ENCODE results near the gene MGME1. TPM values are rescaled to one million over a fixed set of nuclear protein-coding genes. Genes with fewer than 3 reads are reported as not detected.

Gene MGME1
- total and polyA plus RNA-seq, 2 of the 13 experiments (the other 11 are each of a cell fraction or from before 2014, with no cell fraction given) = 36.7 to 66.6 TPM

DNA sequence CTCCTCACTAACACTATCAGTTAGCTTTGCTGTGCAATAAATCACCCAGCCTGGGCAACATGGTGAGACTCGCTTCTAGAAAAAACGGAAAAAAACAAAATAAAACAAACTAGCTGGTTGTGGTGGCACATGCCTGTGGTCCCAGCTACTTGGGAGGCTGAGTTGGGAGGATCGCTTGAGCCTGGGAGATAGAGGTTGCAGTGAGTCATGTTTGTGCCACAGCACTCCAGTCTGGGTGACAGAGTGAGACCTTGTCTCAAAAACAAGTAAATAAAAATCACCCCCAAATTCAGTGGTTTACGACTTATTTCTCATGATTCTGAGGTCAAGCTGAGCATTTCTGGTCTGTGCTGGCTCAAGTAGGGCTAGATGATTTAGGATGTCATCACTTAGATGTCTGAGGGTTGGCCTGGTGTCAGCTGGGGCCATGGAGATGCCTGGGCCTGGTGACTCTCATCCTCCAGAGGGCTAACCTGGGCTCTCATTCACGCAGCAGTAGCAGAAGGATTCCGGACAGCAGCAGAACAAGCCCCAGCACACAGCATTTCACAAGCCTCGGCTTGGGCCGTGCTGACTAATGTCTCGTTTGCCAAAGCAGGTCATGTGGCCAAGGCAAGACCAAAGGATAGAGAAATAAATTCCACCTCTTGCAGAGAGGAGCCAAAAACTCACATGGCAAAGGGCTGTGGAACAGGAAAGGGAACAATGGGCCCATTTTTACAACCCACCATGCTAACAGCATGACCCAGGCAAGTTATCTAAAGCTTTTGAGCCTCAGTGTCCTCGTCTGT lies 32.5 kb downstream of the MGME1 start (continued):
- TF ChIP-seq, protein P1, sequence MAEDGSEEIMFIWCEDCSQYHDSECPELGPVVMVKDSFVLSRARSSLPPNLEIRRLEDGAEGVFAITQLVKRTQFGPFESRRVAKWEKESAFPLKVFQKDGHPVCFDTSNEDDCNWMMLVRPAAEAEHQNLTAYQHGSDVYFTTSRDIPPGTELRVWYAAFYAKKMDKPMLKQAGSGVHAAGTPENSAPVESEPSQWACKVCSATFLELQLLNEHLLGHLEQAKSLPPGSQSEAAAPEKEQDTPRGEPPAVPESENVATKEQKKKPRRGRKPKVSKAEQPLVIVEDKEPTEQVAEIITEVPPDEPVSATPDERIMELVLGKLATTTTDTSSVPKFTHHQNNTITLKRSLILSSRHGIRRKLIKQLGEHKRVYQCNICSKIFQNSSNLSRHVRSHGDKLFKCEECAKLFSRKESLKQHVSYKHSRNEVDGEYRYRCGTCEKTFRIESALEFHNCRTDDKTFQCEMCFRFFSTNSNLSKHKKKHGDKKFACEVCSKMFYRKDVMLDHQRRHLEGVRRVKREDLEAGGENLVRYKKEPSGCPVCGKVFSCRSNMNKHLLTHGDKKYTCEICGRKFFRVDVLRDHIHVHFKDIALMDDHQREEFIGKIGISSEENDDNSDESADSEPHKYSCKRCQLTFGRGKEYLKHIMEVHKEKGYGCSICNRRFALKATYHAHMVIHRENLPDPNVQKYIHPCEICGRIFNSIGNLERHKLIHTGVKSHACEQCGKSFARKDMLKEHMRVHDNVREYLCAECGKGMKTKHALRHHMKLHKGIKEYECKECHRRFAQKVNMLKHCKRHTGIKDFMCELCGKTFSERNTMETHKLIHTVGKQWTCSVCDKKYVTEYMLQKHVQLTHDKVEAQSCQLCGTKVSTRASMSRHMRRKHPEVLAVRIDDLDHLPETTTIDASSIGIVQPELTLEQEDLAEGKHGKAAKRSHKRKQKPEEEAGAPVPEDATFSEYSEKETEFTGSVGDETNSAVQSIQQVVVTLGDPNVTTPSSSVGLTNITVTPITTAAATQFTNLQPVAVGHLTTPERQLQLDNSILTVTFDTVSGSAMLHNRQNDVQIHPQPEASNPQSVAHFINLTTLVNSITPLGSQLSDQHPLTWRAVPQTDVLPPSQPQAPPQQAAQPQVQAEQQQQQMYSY (CRISPR knock-in tag; IDR thresholded peaks at IDR 0.05) = no peak
- TF ChIP-seq SAP130 (CRISPR knock-in tag; IDR thresholded peaks at IDR 0.05; ENCODE audit: low read depth) = peak; percentile 78
- no peak for TF ChIP-seq PITX1 (CRISPR knock-in tag; IDR thresholded peaks at IDR 0.05)
- TF ChIP-seq ZNF672 (CRISPR knock-in tag; IDR thresholded peaks at IDR 0.05) = no peak
- TF ChIP-seq, protein P2, sequence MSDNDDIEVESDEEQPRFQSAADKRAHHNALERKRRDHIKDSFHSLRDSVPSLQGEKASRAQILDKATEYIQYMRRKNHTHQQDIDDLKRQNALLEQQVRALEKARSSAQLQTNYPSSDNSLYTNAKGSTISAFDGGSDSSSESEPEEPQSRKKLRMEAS (IDR thresholded peaks at IDR 0.05) = peak; percentile 67
- TF ChIP-seq SNRNP70 (IDR thresholded peaks at IDR 0.05; ENCODE audit: low read depth, low read length) = no peak
- TF ChIP-seq, protein P3, sequence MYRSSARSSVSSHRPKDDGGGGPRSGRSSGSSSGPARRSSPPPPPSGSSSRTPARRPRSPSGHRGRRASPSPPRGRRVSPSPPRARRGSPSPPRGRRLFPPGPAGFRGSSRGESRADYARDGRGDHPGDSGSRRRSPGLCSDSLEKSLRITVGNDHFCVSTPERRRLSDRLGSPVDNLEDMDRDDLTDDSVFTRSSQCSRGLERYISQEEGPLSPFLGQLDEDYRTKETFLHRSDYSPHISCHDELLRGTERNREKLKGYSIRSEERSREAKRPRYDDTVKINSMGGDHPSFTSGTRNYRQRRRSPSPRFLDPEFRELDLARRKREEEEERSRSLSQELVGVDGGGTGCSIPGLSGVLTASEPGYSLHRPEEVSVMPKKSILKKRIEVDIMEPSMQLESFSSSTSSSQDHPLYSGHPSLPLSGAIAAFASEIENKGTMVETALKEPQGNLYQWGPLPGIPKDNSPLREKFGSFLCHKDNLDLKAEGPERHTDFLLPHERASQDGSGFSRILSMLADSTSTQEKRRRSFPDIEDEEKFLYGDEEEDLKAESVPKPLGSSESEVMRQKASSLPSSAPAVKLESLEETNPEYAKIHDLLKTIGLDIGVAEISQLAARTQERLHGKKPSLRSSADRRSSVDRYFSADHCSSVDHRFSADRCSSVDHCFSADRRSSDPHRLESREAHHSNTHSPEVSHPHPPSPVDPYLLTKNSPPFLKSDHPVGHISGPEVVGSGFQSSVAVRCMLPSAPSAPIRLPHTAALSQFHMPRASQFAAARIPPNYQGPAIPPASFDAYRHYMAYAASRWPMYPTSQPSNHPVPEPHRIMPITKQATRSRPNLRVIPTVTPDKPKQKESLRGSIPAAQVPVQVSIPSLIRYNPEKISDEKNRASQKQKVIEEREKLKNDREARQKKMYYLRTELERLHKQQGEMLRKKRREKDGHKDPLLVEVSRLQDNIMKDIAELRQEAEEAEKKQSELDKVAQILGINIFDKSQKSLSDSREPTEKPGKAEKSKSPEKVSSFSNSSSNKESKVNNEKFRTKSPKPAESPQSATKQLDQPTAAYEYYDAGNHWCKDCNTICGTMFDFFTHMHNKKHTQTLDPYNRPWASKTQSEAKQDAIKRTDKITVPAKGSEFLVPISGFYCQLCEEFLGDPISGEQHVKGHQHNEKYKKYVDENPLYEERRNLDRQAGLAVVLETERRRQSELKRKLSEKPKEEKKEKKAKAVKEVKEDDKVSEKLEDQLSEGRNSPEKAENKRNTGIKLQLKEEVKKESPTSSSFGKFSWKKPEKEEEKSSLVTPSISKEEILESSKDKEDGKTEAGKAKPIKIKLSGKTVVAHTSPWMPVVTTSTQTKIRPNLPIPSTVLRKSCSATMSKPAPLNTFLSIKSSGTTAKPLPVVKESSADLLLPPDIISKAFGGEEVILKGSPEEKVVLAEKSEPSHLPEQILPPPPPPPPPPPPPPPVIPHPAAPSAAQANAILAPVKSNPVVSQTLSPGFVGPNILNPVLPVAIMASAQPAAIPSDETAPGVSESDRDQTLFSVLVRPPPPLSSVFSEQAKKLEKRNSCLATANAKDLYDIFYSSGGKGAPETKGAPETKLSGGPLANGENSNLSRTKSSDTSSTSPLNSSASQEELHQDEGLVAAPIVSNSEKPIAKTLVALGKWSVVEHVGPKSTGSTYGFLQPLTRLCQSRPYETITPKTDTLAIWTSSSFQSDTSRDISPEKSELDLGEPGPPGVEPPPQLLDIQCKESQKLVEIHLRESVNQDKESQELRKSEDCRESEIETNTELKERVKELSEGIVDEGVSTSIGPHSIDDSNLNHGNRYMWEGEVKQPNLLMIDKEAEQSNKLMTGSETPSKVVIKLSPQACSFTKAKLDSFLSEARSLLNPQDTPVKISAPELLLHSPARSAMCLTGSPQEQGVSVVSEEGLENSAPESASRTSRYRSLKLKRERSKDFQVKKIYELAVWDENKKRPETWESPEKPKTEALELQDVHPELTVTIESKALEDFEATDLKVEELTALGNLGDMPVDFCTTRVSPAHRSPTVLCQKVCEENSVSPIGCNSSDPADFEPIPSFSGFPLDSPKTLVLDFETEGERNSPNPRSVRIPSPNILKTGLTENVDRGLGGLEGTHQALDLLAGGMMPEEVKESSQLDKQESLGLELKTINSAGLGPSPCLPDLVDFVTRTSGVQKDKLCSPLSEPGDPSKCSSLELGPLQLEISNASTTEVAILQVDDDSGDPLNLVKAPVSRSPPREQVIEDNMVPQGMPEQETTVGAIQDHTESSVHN (CRISPR knock-in tag; IDR thresholded peaks at IDR 0.05) = no peak
- TF ChIP-seq ZNF598 (CRISPR knock-in tag; IDR thresholded peaks at IDR 0.05; ENCODE audit: borderline replicate concordance) = peak; percentile 86; the same call in 1 of the 2 replicates
- TF ChIP-seq, protein P4, sequence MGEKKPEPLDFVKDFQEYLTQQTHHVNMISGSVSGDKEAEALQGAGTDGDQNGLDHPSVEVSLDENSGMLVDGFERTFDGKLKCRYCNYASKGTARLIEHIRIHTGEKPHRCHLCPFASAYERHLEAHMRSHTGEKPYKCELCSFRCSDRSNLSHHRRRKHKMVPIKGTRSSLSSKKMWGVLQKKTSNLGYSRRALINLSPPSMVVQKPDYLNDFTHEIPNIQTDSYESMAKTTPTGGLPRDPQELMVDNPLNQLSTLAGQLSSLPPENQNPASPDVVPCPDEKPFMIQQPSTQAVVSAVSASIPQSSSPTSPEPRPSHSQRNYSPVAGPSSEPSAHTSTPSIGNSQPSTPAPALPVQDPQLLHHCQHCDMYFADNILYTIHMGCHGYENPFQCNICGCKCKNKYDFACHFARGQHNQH (CRISPR knock-in tag; IDR thresholded peaks at IDR 0.05) = 0 out of 2 replicates have a peak, but pooled peaks have one; percentile 40
- TF ChIP-seq THYN1 (CRISPR knock-in tag; IDR thresholded peaks at IDR 0.05; ENCODE audit: borderline replicate concordance, low read depth) = no peak
- no peak for TF ChIP-seq MATR3 (CRISPR knock-in tag; IDR thresholded peaks at IDR 0.05)
- no peak for TF ChIP-seq XBP1 (CRISPR knock-in tag; IDR thresholded peaks at IDR 0.05)
- TF ChIP-seq ZNF562 (CRISPR knock-in tag; IDR thresholded peaks at IDR 0.05; ENCODE audit: borderline replicate concordance) = no peak
- TF ChIP-seq ZNF878 (CRISPR knock-in tag; IDR thresholded peaks at IDR 0.05) = no peak
- TF ChIP-seq ZNF775 (CRISPR knock-in tag; IDR thresholded peaks at IDR 0.05; ENCODE audit: borderline replicate concordance) = no peak
- TF ChIP-seq KMT2B (CRISPR knock-in tag; IDR thresholded peaks at IDR 0.05) = no peak

All from HepG2 (cell line).